Colon (tissue), 2 donors: ENCODE measurements around the gene IL18RAP.

Experiments used
- FAIRE-seq: peaks from 2 replicates; lab custom pipeline; 2012; peaks lifted over from hg19 to GRCh38; lab: Jason Lieb, UNC
- donor health status: control.
- donor health status: control.

Gene IL18RAP, protein sequence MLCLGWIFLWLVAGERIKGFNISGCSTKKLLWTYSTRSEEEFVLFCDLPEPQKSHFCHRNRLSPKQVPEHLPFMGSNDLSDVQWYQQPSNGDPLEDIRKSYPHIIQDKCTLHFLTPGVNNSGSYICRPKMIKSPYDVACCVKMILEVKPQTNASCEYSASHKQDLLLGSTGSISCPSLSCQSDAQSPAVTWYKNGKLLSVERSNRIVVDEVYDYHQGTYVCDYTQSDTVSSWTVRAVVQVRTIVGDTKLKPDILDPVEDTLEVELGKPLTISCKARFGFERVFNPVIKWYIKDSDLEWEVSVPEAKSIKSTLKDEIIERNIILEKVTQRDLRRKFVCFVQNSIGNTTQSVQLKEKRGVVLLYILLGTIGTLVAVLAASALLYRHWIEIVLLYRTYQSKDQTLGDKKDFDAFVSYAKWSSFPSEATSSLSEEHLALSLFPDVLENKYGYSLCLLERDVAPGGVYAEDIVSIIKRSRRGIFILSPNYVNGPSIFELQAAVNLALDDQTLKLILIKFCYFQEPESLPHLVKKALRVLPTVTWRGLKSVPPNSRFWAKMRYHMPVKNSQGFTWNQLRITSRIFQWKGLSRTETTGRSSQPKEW

GRCh38 chr2:102422910-102423309 lies at the start of gene IL18RAP:
TSS of gene IL18RAP (plus strand) at chr2:102423160. CDS start at chr2:102423278, 118 bp downstream.
- no peak for FAIRE-seq

GRCh38 chr2:102376052-102376591 lies 46.8 kb upstream of the IL18RAP start:
- no peak for FAIRE-seq

DNA sequence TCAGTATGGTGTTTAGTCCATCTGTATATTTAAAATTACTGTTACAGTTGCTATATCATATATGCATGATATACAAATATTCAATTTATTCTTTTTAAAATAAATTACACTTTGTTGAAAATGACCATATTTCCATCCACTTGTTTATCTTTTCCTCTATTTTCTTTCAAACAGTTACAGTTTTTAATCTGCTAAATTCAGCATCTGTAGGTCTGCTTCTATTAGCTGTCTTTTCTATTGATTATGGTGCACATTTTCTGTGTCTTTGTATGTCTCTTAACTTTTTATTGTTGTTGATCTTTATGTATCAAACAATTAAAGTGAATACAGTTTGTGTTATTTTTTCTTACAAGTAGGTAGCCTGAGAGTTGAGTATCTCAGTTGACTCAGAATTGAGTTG lies 39.2 kb upstream of the IL18RAP start:
- FAIRE-seq, result no peak

DNA sequence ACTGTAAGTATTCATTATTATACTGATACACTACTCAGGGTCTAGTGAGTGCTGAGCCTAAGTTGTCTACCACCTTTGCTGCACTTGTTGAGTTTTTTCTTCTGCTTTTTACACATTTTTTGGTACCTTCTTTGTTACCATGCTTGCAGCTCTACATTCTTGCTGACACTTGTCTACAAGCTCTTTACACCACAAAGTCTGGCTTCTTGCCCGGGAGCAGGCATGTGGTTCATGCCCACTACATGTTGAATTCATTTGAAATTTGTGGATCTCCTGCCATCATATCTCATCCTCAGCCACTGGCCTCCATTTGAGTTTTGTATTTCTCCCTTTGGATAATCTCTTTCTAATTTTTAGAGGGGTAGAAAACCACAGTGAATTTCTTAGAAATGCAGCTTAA lies 37.4 kb upstream of the IL18RAP start:
- no peak for FAIRE-seq

DNA sequence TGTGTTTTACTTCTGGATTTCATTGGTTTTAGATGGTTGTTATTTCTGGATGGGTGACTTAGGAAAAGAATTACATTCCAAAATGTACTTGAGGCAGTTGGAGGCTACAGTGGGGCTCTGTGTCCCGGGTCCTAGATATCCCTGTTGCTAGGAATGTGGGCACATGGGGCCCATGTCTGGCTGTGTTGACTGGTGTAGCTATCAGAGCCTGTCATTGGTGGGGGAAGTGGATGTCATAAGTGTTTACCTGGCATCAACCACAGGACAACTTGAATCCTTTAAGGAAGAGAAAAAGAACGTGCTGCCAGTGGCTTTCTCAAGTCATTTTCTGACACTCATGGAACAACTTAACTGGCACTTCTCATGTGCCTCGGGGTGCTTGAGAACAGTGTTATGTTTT lies 37.0 kb upstream of the IL18RAP start:
- no peak for FAIRE-seq

- no peak for FAIRE-seq
Measured at GRCh38 chr2:102386867-102387541, 36.0 kb upstream of the IL18RAP start.

- FAIRE-seq, result no peak
Measured at GRCh38 chr2:102387763-102388546, 35.0 kb upstream of the IL18RAP start.

DNA sequence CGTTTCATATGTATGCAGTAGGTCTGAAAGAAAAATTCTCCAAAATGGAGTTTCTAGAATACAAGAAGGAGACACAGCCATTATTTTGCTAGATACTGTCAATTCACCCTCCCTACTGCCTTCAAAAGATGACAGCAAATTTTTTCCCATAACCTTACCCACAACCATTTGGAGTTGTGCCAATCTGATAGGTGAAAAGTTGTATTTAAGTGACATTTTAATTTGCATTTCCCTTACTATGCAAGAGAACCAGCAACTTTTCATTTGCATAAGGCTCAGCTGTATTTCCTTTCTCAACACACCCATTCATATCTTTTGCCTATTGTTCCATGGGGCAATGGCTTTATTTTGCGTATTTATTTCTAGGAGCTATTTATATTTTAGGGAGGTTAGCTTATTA lies 31.4 kb upstream of the IL18RAP start:
- FAIRE-seq, result no peak

DNA sequence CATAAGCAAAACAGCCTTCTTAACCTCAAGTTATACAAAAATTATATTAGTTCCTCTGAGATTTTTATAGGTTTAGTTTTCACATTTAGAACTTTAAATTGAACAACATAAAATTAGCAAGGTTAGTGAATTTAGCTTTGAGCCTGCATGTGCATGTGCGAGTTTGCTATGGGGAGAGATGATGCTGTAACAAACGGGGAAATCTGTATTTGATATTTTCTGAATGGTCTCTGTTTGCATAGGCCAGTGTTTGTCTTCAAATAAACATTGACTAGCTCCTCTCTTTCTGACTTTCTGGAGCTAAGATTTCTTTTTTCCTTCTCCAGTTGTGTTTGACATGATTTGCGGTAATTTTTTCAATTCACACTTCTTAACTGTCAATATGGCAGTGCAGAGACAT lies 30.9 kb upstream of the IL18RAP start:
- FAIRE-seq, result no peak

DNA sequence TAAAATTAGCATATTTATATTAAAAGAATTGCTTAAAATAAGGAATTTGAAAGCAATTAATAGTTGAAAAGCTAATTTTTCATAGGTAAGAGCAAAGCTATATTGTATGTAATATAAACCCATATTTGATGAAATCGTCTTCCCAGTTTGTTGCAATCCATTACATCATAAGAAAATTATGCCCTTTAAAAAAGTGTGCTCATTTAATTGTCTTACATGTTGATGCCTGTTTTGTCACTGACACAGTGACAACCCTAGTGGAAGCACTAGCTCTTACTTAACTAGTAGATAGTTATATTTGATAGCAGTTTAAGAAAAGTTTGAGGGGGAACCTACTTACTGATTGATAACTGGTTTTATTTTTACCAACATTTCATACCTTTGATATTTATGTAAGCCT lies 30.0 kb upstream of the IL18RAP start:
- no peak for FAIRE-seq

- FAIRE-seq, result no peak
Measured at GRCh38 chr2:102396012-102396411, 26.9 kb upstream of the IL18RAP start.

- FAIRE-seq, result no peak
Measured at GRCh38 chr2:102397209-102397608, 25.8 kb upstream of the IL18RAP start.

DNA sequence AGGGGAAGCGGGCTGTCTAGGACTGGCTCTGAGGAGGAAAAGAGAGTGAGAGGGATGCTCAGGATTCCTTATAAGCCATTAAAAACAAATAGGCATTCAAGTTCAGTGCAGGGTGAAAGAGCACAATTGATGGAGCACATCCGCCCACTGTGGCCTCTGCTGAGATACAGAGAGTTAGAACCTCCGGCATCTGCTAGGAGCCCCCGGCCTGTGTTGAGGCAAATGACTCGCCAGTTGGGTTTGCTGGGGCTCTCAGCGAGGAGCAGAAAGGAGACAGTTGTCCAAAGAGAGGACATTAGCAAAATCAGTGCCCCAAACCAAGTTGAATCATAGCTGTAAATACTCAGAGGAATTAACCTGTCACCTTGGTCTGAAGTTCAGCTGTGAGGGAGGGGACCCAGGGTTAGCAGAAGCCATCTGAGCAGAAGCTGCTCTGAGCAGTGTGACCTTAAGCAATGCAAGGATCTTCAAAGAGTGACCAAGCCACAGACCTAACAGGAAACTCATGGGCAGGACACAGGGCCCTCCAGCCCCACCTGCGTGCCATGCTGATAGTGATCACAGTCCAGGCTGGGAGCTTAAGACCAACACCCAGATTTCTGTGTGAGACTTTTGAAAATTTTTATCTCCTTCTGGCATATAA lies 23.3 kb upstream of the IL18RAP start:
- no peak for FAIRE-seq

- FAIRE-seq, result no peak
Measured at GRCh38 chr2:102401456-102401855, 21.5 kb upstream of the IL18RAP start.

DNA sequence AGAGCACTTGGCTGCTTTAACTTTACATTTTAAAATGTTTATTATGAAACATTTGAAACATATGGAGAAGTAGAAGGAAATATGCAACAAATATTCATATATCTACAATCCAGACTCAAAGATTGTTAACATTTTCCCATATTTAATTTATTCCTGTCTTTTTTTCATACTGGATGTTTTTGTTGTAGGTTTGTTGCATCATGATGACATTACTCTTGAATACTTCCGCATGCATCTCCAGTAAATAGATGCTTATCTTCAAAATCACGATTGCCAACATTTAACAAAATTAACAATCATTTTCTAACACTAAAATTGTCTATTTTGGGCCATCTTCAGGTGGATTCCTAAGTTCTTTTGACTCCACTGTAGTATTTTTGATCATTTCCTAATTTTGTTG lies 21.1 kb upstream of the IL18RAP start:
- no peak for FAIRE-seq

DNA sequence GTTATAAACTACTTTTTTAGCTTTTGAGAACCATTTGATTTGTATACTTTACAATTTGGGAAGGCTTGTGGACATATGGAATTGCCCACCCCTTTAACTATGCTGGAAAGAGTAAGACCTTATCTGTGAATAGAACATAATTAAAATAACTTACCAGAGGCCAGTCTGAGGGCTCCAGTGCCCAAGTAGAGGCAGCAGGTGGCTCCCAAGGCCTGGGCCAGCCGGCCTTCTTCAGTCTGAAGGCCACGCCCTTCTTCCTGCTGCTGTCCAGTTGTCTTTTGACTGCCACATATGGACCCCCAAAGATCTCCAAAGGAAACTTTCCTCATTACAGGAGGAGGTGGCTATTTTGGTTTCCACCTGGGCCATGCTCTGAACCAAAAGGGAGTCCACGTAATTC lies 12.0 kb upstream of the IL18RAP start:
- no peak for FAIRE-seq

DNA sequence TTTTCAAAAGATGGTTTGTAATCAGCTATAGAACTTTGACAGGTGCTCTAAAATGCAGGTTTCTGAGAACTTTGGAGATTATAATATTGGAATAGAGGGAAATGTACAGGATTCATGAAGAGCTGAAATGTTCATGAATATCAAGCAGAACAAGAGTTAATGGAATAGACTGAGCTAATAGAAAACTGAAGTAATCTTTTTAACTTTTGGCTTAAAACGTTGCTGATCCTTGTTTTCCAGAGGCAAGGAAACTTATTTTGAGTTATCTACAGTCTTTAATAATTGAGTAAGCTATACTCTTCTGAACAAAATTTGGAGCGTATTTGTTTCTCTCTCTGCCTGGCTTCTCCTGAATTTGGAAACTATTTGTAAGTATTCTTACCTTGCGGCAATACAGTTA lies 10.8 kb upstream of the IL18RAP start:
- FAIRE-seq, result no peak

- no peak for FAIRE-seq
Measured at GRCh38 chr2:102417946-102418345, 5.0 kb upstream of the IL18RAP start.

DNA sequence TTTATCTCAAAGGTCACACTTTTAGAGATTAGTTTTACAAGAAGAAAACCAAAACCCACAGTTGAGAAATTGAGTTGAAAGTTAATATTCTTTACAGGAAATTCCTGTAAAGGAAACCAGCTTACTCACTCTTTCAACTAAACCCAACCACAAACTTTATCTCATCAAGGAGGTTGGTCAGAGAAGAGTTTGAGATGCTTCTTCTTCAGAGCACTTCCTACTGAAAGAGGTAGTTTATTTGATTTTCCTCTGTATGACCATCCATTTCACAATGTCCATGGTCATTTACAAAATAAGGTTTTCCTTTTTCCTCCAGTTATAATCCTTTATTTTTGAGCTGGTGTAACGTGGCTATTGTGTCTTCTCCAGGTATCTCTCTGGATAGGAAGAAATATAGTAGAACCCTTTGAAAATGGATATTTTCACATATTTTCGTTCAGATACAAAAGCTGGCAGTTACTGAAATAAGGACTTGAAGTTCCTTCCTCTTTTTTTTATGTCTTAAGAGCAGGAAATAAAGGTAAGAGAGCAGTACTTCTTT lies 4.5 kb upstream of the IL18RAP start:
- no peak for FAIRE-seq

DNA sequence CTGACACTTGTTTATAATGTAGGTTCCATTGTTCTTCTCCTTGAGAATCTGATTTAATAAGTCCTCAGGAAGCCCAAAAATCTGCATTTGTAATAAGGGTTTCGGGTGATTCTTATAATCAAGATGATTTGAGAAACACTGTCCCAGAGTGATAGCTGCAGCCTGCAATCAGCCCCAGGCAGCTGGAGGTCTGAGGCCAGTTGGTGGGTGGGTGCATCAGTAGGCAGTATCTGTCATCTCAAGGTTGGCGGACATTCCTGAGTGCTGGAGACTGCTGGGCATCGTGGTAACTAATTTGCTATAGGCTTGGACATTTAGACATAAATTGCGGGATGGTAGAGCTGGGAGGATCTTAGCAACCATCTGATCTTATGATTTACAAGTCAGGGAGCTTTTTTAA lies 2.7 kb upstream of the IL18RAP start:
- FAIRE-seq, result no peak
